Panc1 (cell line): ENCODE measurements around the gene GRIN2A. TPM values are rescaled to one million over a fixed set of nuclear protein-coding genes. Genes with fewer than 3 reads are reported as not detected.
A peak's percentile ranks its signal among the peaks of the same experiment; 100 is the strongest.

Experiments
- ATAC-seq: fragments of 200-7000 bp; cut with Tn5 transposase; 2 replicates; pipeline ENCODE4 v1.9.1; 2020; ENCODE audit warnings: mild to moderate bottlenecking, moderate library complexity
- BruUV-seq: library from RNA; stranded (reverse); fragments of 400-500 nt; replicated peaks from 2 replicates; lab custom pipeline; 2021; lab: Mats Ljungman, UMichigan
- CTCF ChIA-PET: fragments of 300-600 bp; sonication (Branson Sonifier 250); formaldehyde crosslinking; loops from one replicate; lab custom pipeline; 2022; ENCODE audit warnings: antibody characterized with exemption; lab: Charles Lee
- POLR2A ChIA-PET: fragments of 300-600 bp; sonication (Branson Sonifier 250); formaldehyde crosslinking; loops from one replicate; lab custom pipeline; 2022; ENCODE audit warnings: antibody characterized with exemption; lab: Charles Lee
- DNase-seq: peaks from one replicate; pipeline ENCODE4 v3.0.0-alpha.2; 2010; ENCODE audit warnings: low read depth, low spot score
- H3K27ac ChIP-seq: 2 replicates; pipeline ENCODE4 v1.5.1; 2011; ENCODE audit warnings: mild to moderate bottlenecking, low read length, inconsistent platforms
- H3K27me3 ChIP-seq: fragments of 200-500 bp; sonication (Bioruptor generic); 2 replicates; pipeline ENCODE4 v1.6.0; 2014; ENCODE audit warnings: low read length, inconsistent platforms; ENCODE audit not compliant: control insufficient read depth, insufficient read depth
- H3K36me3 ChIP-seq: fragments of 200-500 bp; sonication (Bioruptor generic); 2 replicates; pipeline ENCODE4 v1.5.1; 2014; ENCODE audit warnings: inconsistent platforms, mild to moderate bottlenecking, low read length, moderate library complexity; ENCODE audit not compliant: control insufficient read depth, insufficient read depth
- H3K4me1 ChIP-seq: 2 replicates; pipeline ENCODE4 v1.5.1; 2011; ENCODE audit warnings: inconsistent platforms, mild to moderate bottlenecking, low read length, moderate library complexity; ENCODE audit not compliant: control insufficient read depth, insufficient read depth
- H3K4me3 ChIP-seq, 2 experiments: 2 replicates each; pipeline ENCODE4 v1.5.1; 2011 to 2012; ENCODE audit warnings: low read depth in 2 of 2, low read length in 2 of 2, mild to moderate bottlenecking in 2 of 2, inconsistent platforms in 1 of 2, moderate library complexity in 1 of 2
- H3K9me3 ChIP-seq: fragments of 200-500 bp; sonication (Bioruptor generic); 2 replicates; pipeline ENCODE4 v1.5.1; 2014; ENCODE audit warnings: low read depth, mild to moderate bottlenecking, inconsistent platforms, low read length, moderate library complexity; ENCODE audit not compliant: control insufficient read depth, insufficient read depth
- POLR2AphosphoS5 ChIP-seq: IDR thresholded peaks from 2 replicates; pipeline ENCODE4 v1.6.1; 2012; ENCODE audit warnings: mild to moderate bottlenecking, low read depth, low read length, moderate library complexity
- SIN3A ChIP-seq: IDR thresholded peaks from 2 replicates; pipeline ENCODE4 v1.6.1; 2012; ENCODE audit warnings: low read depth, mild to moderate bottlenecking, low read length, moderate library complexity, borderline replicate concordance; ENCODE audit not compliant: insufficient read depth
- TCF7L2 ChIP-seq: IDR thresholded peaks from 2 replicates; pipeline ENCODE4 v1.6.1; 2011; ENCODE audit warnings: mild to moderate bottlenecking, low read depth, low read length, inconsistent platforms
- in situ Hi-C: cut with HindIII; loops from 2 replicates; pipeline ENCODE4 v1.10.0; 2016; ENCODE audit warnings: low sequenced_read_pairs, low pct_unique_long_range_greater_than_20kb
- intact Hi-C: fragments of 100-400 bp; cut with micrococcal nuclease; formaldehyde crosslinking; loops from one replicate; pipeline ENCODE4 v1.10.0; 2022; ENCODE audit not compliant: unreplicated experiment
- total RNA-seq: library from RNA; stranded (reverse); gene quantifications from one replicate; pipeline ENCODE4 v1.2.1, GENCODE V29; 2021; ENCODE audit not compliant: unreplicated experiment
- TF ChIP-seq, protein P1 (sequence below): fragments of 450-650 bp; IDR thresholded peaks from 2 replicates; pipeline ENCODE4 v1.5.1; 2017; ENCODE audit warnings: mild to moderate bottlenecking
- TF ChIP-seq, protein P2 (sequence below), 2 experiments: IDR thresholded peaks; 2 replicates each; pipeline ENCODE4 v1.6.1; 2011 to 2012; ENCODE audit warnings: low read depth in 2 of 2, control low read depth in 1 of 2, low read length in 1 of 2, mild to moderate bottlenecking in 1 of 2, moderate library complexity in 1 of 2; ENCODE audit not compliant: insufficient read depth in 1 of 2

The GRIN2A gene
- total RNA-seq, 1 experiment from 2014 or later, result 12.3 TPM

DNA sequence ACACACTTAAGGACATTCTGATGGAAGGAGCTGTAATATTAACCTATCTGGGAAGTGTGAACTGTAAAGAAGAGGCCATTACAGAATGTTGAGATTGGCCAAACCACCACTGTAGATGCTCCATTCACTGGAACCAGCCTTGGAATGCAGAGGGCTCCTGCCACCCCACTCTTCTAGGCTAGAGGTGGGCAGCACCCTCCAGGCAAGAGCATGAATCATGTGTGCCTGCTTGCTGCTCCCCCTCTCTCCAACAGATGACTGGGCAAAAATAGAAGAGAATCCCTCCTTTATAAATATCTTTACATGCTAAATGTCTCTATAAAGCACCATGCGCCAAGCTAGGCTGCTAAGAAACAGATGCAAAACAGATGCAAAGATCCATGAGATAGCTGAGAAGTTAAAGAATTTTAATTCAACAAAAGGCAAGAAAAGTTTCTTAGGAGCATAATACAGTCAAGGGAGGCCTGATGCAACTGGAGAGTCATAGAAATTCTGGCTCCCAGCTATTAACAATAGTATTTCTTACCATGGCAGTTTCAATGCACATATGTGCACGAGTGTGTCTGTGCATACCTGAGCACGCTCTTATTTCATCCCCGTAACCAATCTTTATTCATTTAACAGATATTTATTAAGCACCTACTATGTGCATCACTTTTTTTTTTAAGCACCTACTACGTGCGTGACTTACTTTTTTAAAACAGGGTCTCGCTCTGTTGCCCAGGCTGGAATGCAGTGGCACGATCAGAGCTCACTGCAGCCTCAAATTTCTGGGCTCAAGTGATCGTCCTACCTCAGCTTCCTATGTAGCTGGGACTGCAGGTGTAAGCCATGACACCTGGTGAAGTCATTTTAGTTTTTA, 53.6 kb downstream of the GRIN2A start:
- intact Hi-C loops (no loop called here), in situ Hi-C loops (no loop called here)
- no peaks in the 10 kb centered on the region for H3K36me3 ChIP-seq
- ATAC-seq (no peak), DNase-seq (no peak)
- BruUV-seq, result no TSS peak
- no peaks in the 10 kb centered on the region for H3K27me3 ChIP-seq
- no peak overlapping the region; the same call in 1 of the 2 replicates for H3K27ac ChIP-seq
- H3K9me3 ChIP-seq, result no peaks in the 10 kb centered on the region
- ChIA-PET POLR2A (no interaction called here), CTCF (no interaction called here)
- H3K4me1 ChIP-seq, result peaks cover 15% of the 10 kb centered on the region
- no peak overlapping the region for H3K4me3 ChIP-seq
- TF ChIP-seq, protein P1, sequence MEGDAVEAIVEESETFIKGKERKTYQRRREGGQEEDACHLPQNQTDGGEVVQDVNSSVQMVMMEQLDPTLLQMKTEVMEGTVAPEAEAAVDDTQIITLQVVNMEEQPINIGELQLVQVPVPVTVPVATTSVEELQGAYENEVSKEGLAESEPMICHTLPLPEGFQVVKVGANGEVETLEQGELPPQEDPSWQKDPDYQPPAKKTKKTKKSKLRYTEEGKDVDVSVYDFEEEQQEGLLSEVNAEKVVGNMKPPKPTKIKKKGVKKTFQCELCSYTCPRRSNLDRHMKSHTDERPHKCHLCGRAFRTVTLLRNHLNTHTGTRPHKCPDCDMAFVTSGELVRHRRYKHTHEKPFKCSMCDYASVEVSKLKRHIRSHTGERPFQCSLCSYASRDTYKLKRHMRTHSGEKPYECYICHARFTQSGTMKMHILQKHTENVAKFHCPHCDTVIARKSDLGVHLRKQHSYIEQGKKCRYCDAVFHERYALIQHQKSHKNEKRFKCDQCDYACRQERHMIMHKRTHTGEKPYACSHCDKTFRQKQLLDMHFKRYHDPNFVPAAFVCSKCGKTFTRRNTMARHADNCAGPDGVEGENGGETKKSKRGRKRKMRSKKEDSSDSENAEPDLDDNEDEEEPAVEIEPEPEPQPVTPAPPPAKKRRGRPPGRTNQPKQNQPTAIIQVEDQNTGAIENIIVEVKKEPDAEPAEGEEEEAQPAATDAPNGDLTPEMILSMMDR, result no peak
- TF ChIP-seq SIN3A (no peak), POLR2AphosphoS5 (no peak), TCF7L2 (no peak)
- TF ChIP-seq, protein P2, sequence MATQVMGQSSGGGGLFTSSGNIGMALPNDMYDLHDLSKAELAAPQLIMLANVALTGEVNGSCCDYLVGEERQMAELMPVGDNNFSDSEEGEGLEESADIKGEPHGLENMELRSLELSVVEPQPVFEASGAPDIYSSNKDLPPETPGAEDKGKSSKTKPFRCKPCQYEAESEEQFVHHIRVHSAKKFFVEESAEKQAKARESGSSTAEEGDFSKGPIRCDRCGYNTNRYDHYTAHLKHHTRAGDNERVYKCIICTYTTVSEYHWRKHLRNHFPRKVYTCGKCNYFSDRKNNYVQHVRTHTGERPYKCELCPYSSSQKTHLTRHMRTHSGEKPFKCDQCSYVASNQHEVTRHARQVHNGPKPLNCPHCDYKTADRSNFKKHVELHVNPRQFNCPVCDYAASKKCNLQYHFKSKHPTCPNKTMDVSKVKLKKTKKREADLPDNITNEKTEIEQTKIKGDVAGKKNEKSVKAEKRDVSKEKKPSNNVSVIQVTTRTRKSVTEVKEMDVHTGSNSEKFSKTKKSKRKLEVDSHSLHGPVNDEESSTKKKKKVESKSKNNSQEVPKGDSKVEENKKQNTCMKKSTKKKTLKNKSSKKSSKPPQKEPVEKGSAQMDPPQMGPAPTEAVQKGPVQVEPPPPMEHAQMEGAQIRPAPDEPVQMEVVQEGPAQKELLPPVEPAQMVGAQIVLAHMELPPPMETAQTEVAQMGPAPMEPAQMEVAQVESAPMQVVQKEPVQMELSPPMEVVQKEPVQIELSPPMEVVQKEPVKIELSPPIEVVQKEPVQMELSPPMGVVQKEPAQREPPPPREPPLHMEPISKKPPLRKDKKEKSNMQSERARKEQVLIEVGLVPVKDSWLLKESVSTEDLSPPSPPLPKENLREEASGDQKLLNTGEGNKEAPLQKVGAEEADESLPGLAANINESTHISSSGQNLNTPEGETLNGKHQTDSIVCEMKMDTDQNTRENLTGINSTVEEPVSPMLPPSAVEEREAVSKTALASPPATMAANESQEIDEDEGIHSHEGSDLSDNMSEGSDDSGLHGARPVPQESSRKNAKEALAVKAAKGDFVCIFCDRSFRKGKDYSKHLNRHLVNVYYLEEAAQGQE (IDR thresholded peaks at IDR 0.05; ENCODE audit: insufficient read depth in 1 of 2, low read depth in 2 of 2, low read length in 1 of 2), result no peak

DNA sequence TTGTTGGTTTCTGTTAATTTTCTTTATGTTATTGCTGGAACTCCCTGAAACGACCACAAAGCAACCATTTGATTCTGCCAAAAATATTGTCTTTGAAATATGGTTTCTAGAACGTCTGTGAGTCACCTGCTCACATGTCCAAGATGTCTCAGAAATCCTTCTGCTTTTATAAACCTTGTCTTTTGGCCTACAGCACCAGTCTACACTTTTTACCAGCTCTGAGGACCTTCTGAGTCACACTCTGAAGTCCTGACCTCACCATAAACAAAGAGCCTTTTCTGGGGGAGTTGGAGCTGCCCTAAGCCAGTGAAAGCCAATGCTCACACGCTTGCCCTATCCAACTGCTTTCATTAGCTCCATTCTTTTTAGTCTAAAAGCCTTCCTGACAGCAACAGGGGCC, 55.5 kb downstream of the GRIN2A start:
- DNase-seq, result no peak
- no TSS peak for BruUV-seq
- intact Hi-C loops, result no loop called here
- H3K4me3 ChIP-seq, result no peak overlapping the region
- ChIA-PET CTCF (no interaction called here), POLR2A (interaction anchor here (0.7 kb wide), 1 partner anchor 250 kb away, joined by 6 read pairs; no protein-coding TSS in a partner anchor)
- no peaks in the 10 kb centered on the region for H3K27me3 ChIP-seq
- peaks cover 35% of the 10 kb centered on the region for H3K4me1 ChIP-seq
- H3K36me3 ChIP-seq, result no peaks in the 10 kb centered on the region
- H3K9me3 ChIP-seq, result no peaks in the 10 kb centered on the region
- peak overlapping the region; percentile 68; the same call in 1 of the 2 replicates for H3K27ac ChIP-seq
- TF ChIP-seq, protein P1, result no peak
- no peak for TF ChIP-seq SIN3A
- TF ChIP-seq TCF7L2, result no peak
- no peak for TF ChIP-seq POLR2AphosphoS5
- TF ChIP-seq, protein P2 (IDR thresholded peaks at IDR 0.05; ENCODE audit: insufficient read depth in 1 of 2, low read depth in 2 of 2, low read length in 1 of 2), result no peak
- peak; percentile 87 for ATAC-seq
- in situ Hi-C loops, result no loop called here
